Heart left ventricle (tissue), 16 donors: ENCODE results near the gene FAM50B. TPM values are rescaled to one million over a fixed set of nuclear protein-coding genes. Genes with fewer than 3 reads are reported as not detected.

Experiments used
- ATAC-seq, 4 donors: fragments of 200-7000 bp; cut with Tn5 transposase; one replicate each; pipeline ENCODE4 v1.9.1; 2020 to 2022; ENCODE audit warnings: moderate library complexity in 4 of 4, mild to moderate bottlenecking in 3 of 4, moderate number of reproducible peaks in 1 of 4
- DNase-seq, 5 donors: peaks; one replicate each; pipeline ENCODE4 v3.0.0-alpha.2; 2020
- H3K27ac ChIP-seq, 12 donors: fragments of 200-600 bp; sonication (generic) in 4 of 12; one replicate each; pipeline versions ENCODE4 v1.5.0 to v1.8.0; 2016 to 2022; ENCODE audit warnings: mild to moderate bottlenecking in 2 of 12
- H3K27me3 ChIP-seq, 9 donors: fragments of 200-600 bp; sonication (generic) in 2 of 9; one replicate each; pipeline versions ENCODE4 v1.5.1 to v1.8.0; 2016 to 2022; ENCODE audit warnings: mild to moderate bottlenecking in 3 of 9
- H3K36me3 ChIP-seq, 9 donors: fragments of 200-600 bp; sonication (generic) in 2 of 9; one replicate each; pipeline versions ENCODE4 v1.5.0 to v1.8.0; 2018 to 2022; ENCODE audit warnings: mild to moderate bottlenecking in 2 of 9
- H3K4me1 ChIP-seq, 12 donors: fragments of 200-600 bp; sonication (generic) in 4 of 12; one replicate each; pipeline versions ENCODE4 v1.5.0 to v1.8.0; 2016 to 2022; ENCODE audit warnings: mild to moderate bottlenecking in 3 of 12
- H3K4me3 ChIP-seq, 12 donors: fragments of 200-600 bp; sonication (generic) in 4 of 12; one replicate each; pipeline versions ENCODE4 v1.5.0 to v1.8.0; 2017 to 2022; ENCODE audit warnings: mild to moderate bottlenecking in 9 of 12, moderate library complexity in 4 of 12
- H3K9me3 ChIP-seq, 12 donors: fragments of 200-600 bp; sonication (generic) in 4 of 12; one replicate each; pipeline versions ENCODE4 v1.5.0 to v1.8.0; 2016 to 2022; ENCODE audit warnings: mild to moderate bottlenecking in 1 of 12
- POLR2A ChIP-seq, 2 donors: fragments of 450-650 bp; IDR thresholded peaks; one replicate each; pipeline ENCODE4 v1.6.1; 2017; ENCODE audit warnings: antibody characterized with exemption in 2 of 2, mild to moderate bottlenecking in 2 of 2, moderate library complexity in 2 of 2
- WGBS, 4 donors: extraction: QIAGEN DNeasy Blood & Tissue Kit in 2 of 4; methylation state at CpG; one replicate each; pipeline versions ENCODE4 v1.1.5 to v1.1.7; 2013 to 2018; 5-methylcytosine and 5-hydroxymethylcytosine counted together
- intact Hi-C, 10 donors: fragments of 100-400 bp; cut with DNase I; formaldehyde crosslinking; loops; one replicate each; pipeline versions ENCODE4 v1.11.1 to v1.14.2; 2022
- polyA plus RNA-seq, 2 donors: library from polyadenylated mRNA; stranded (reverse); fragments of 200-250 nt; gene quantifications; one replicate each; pipeline ENCODE4 v1.2.3, GENCODE V29; 2013
- total RNA-seq, 9 donors: library from RNA; depleted of rRNA in 2 of 9; stranded (reverse); fragments of >200 nt in 2 of 9; fragmentation: NEBNext Ultra II Directional in 3 of 9; extraction: Animal tissue kit (Norgen Biotek cat#: 25700) in 3 of 9; gene quantifications; one replicate each; pipeline versions ENCODE4 v1.1.0 to v1.2.4, GENCODE V29; 2016 to 2023
- TF ChIP-seq, protein P1 (sequence below), 12 donors: fragments of 200-600 bp; sonication (generic) in 4 of 12; IDR thresholded peaks; one replicate each; pipeline versions ENCODE4 v1.5.0 to v1.8.0; 2018 to 2022; ENCODE audit warnings: antibody characterized with exemption in 12 of 12, mild to moderate bottlenecking in 5 of 12
- donor health status: ischemic (EF 13 %, LVEDD 7.1; RV severe dilation, severe dysfunction).
- donor health status: healthy with polysubstance abuse.
- donor health status: DM: no; HTN: yes; CAD: no.
- donor health status: DM: no; HTN: no; CAD: no.
- donor health status: ischemic (EF 25% LVEDD 6.9; RV normal size, moderate dysfunction).
- donor health status: ischemic (EF 25% LVEDD 5.7; RV mildly dilated, moderate dysfunction).
- donor health status: healthy.
- donor health status: DM: yes; HTN: yes; CAD: no.
- donor health status: ischemic (EF 35%, LVEDD 5.7; RV mildly dilated, moderate dysfunction).
- donor health status: nonischemic (EF 11% LVEDD 7.7; RV severe dilation, severe dysfunction).
- donor health status: DM: yes; HTN: yes; CAD: no.
- donor health status: PGD.
- donor health status: ischemic (EF 29% LVEDD 5.4; RV normal size, mild dysfunction).
- donor health status: nonischemic (EF 23%, LVEDD 6.1; RV moderate dilation, normal function).

FAM50B gene
- total and polyA plus RNA-seq, 11 donors: 11.7 to 29.1 (median 21.5) TPM

DNA sequence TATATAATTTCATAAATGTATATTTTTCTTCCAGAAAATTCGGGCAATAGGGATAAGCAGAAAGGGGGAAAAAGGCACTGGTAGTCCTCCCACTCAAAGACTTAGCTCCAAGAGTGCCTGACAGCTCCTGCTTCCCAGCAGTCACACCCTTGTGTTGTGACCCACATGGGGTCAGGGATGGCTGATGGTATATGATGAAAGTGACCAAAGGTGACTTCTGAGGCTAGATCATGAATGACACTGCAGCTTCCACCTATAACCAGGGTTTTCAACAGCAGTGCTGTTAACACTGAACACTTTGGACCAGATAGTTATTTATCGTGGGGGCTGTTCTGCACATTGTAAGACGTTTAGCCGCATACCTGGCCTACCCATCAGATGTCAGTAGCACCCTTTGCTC lies 22.3 kb downstream of the FAM50B start:
- TF ChIP-seq POLR2A (IDR thresholded peaks at IDR 0.05): no peak
- TF ChIP-seq, protein P1, sequence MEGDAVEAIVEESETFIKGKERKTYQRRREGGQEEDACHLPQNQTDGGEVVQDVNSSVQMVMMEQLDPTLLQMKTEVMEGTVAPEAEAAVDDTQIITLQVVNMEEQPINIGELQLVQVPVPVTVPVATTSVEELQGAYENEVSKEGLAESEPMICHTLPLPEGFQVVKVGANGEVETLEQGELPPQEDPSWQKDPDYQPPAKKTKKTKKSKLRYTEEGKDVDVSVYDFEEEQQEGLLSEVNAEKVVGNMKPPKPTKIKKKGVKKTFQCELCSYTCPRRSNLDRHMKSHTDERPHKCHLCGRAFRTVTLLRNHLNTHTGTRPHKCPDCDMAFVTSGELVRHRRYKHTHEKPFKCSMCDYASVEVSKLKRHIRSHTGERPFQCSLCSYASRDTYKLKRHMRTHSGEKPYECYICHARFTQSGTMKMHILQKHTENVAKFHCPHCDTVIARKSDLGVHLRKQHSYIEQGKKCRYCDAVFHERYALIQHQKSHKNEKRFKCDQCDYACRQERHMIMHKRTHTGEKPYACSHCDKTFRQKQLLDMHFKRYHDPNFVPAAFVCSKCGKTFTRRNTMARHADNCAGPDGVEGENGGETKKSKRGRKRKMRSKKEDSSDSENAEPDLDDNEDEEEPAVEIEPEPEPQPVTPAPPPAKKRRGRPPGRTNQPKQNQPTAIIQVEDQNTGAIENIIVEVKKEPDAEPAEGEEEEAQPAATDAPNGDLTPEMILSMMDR (IDR thresholded peaks at IDR 0.05): no peak
- WGBS, 4 donors: 88 to 94% (median 91%) methylated on average over 4 of the region's 4 CpGs
- Histone ChIP-seq H3K36me3 (no peaks in the 10 kb centered on the region), H3K27ac (no peak overlapping the region), H3K27me3 (no peaks in the 10 kb centered on the region), H3K4me3 (no peak overlapping the region), H3K9me3 (no peaks in the 10 kb centered on the region), H3K4me1 (peaks cover 0 to 11% (median 0%) of the 10 kb centered on the region in 12 donors)
- DNase-seq: no peak
- intact Hi-C loops: no loop called here
- no peak for ATAC-seq

DNA sequence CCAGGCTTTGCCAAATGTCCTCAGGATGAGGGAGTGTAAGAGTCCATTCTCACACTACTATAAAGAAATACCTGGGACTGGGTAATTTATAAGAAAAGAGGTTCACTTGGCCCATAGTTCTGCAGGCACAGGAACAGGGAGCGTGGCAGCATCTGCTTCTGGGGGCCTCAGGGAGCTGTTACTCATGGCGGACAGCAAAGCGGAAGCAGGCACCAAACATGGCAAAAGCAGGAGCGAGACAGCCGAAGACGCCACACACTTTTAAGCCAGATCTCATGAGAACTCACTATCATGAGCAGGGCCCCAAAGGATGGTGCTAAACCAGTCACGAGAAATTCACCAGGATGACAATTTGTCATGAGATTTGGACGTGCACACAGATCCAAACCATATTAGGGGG lies 22.8 kb downstream of the FAM50B start:
- Histone ChIP-seq H3K27me3 (no peaks in the 10 kb centered on the region), H3K9me3 (no peaks in the 10 kb centered on the region), H3K27ac (no peak overlapping the region), H3K4me1 (peaks cover 0 to 16% (median 2%) of the 10 kb centered on the region in 12 donors), H3K36me3 (no peaks in the 10 kb centered on the region), H3K4me3 (no peak overlapping the region)
- WGBS, 4 donors: 93 to 99% (median 98%) methylated on average over 8 of the region's 8 CpGs
- intact Hi-C loops: no loop called here
- DNase-seq (no peak), ATAC-seq (no peak)
- no peak for TF ChIP-seq POLR2A (IDR thresholded peaks at IDR 0.05)
- TF ChIP-seq, protein P1 (IDR thresholded peaks at IDR 0.05): no peak

- TF ChIP-seq, protein P1 (IDR thresholded peaks at IDR 0.05): no peak
- TF ChIP-seq POLR2A (IDR thresholded peaks at IDR 0.05): no peak
- ATAC-seq: no peak
- Histone ChIP-seq H3K27ac (no peak overlapping the region), H3K36me3 (no peaks in the 10 kb centered on the region), H3K27me3 (no peaks in the 10 kb centered on the region), H3K4me3 (no peak overlapping the region), H3K9me3 (no peaks in the 10 kb centered on the region), H3K4me1 (peaks cover 0 to 16% (median 2%) of the 10 kb centered on the region in 12 donors)
- intact Hi-C loops: no loop called here
- no peak for DNase-seq
- WGBS, 4 donors: 93 to 96% (median 95%) methylated on average over 12 of the region's 12 CpGs
These were observed 23.2 kb downstream of the FAM50B start for GRCh38 chr6:3872370-3872854.

- no peaks in the 10 kb centered on the region for H3K36me3 ChIP-seq
- H3K27me3 ChIP-seq: no peaks in the 10 kb centered on the region
- intact Hi-C loops: no loop called here
- no peak overlapping the region for H3K27ac ChIP-seq
- peaks cover 0 to 16% (median 2%) of the 10 kb centered on the region in 12 donors for H3K4me1 ChIP-seq
- TF ChIP-seq, protein P1 (IDR thresholded peaks at IDR 0.05): no peak
- TF ChIP-seq POLR2A (IDR thresholded peaks at IDR 0.05): no peak
- 93 to 98% (median 96%) methylated on average over 4 of the region's 4 CpGs for WGBS, 4 donors
- ATAC-seq (no peak), DNase-seq (no peak)
- H3K4me3 ChIP-seq: no peak overlapping the region
- no peaks in the 10 kb centered on the region for H3K9me3 ChIP-seq
These were observed 23.9 kb downstream of the FAM50B start for GRCh38 chr6:3873051-3873450.
